Fibroblast of lung (primary cell): Measurements from ENCODE around the gene CHRM3. TPM values are rescaled to one million over a fixed set of nuclear protein-coding genes. Genes with fewer than 3 reads are reported as not detected.
"Not testable (repeated sequence)": the region's sequence is repeated elsewhere in the genome, so short reads cannot be mapped to it uniquely, and the experiment has no call there.

Experiments
- DNase-seq, 2 donors: peaks; one replicate each; pipeline versions ENCODE4 v3.0.0 to v3.0.0-alpha.2; 2010; ENCODE audit warnings: low read depth in 2 of 2
- H2AFZ ChIP-seq: 2 replicates; pipeline ENCODE4 v1.5.1; 2012; ENCODE audit warnings: low read length, control low read depth, inconsistent platforms
- H3K27ac ChIP-seq: 2 replicates; pipeline ENCODE4 v1.5.1; 2011; ENCODE audit warnings: low read length, control low read depth; ENCODE audit not compliant: insufficient read depth
- H3K27me3 ChIP-seq: 2 replicates; pipeline ENCODE4 v1.5.1; 2011; ENCODE audit warnings: mild to moderate bottlenecking, low read length; ENCODE audit not compliant: control insufficient read depth, insufficient read depth
- H3K36me3 ChIP-seq: 2 replicates; pipeline ENCODE4 v1.5.1; 2011; ENCODE audit warnings: low read length; ENCODE audit not compliant: control insufficient read depth, insufficient read depth
- H3K4me1 ChIP-seq: 2 replicates; pipeline ENCODE4 v1.5.1; 2011; ENCODE audit warnings: low read length; ENCODE audit not compliant: control insufficient read depth, insufficient read depth; ENCODE audit errors: extremely low read depth
- H3K4me2 ChIP-seq: 2 replicates; pipeline ENCODE4 v1.5.1; 2011; ENCODE audit warnings: low read length, control low read depth; ENCODE audit not compliant: insufficient read depth; ENCODE audit errors: extremely low read depth
- H3K4me3 ChIP-seq, 4 experiments: fragments of 200-600 bp in 1 of 4; sonication (generic) in 1 of 4; replicated peaks in 1 of 4; 2 replicates each; pipeline ENCODE4 v1.5.1; 2011 to 2016; ENCODE audit warnings: low read length in 4 of 4, low read depth in 3 of 4, mild to moderate bottlenecking in 3 of 4, control low read depth in 2 of 4, inconsistent platforms in 1 of 4, mixed read lengths in 1 of 4; ENCODE audit not compliant: insufficient read depth in 1 of 4; ENCODE audit errors: control extremely low read depth in 1 of 4
- H3K79me2 ChIP-seq: 2 replicates; pipeline ENCODE4 v1.5.1; 2012; ENCODE audit warnings: mild to moderate bottlenecking, low read length, inconsistent platforms; ENCODE audit not compliant: control insufficient read depth, insufficient read depth
- H3K9ac ChIP-seq: 2 replicates; pipeline ENCODE4 v1.5.1; 2011; ENCODE audit warnings: mild to moderate bottlenecking, low read length, control low read depth; ENCODE audit not compliant: insufficient read depth
- H3K9me3 ChIP-seq: 2 replicates; pipeline ENCODE4 v1.5.1; 2012; ENCODE audit warnings: low read depth, low read length; ENCODE audit not compliant: control insufficient read depth, insufficient read depth
- H4K20me1 ChIP-seq: 2 replicates; pipeline ENCODE4 v1.5.1; 2011; ENCODE audit warnings: low read length; ENCODE audit not compliant: control insufficient read depth, insufficient read depth; ENCODE audit errors: extremely low read depth
- EZH2 ChIP-seq: IDR thresholded peaks from 2 replicates; pipeline ENCODE4 v1.5.1; 2012; ENCODE audit warnings: low read length, control low read depth, mild to moderate bottlenecking; ENCODE audit errors: missing control alignments
- polyA plus RNA-seq, 2 donors: library from polyadenylated mRNA; depleted of rRNA in 1 of 2; stranded (reverse) in 1 of 2; unstranded in 1 of 2; fragments of >200 nt; gene quantifications; 2 replicates each; pipeline ENCODE4 v1.2.1, GENCODE V29; 2011 to 2012; ENCODE audit warnings: missing spikeins in 1 of 2
- total RNA-seq: library from RNA; depleted of rRNA; stranded (reverse); fragments of >200 nt; gene quantifications from 2 replicates; pipeline ENCODE4 v1.2.1, GENCODE V29; 2014
- TF ChIP-seq, protein P1 (sequence below), 2 donors: IDR thresholded peaks in 1 of 2; conservative IDR thresholded peaks in 1 of 2; 1 replicate in 1 of 2; 2 replicates in 1 of 2; pipeline ENCODE4 v1.5.1; 2011 to 2012; ENCODE audit warnings: low read length in 2 of 2, control low read depth in 1 of 2, inconsistent platforms in 1 of 2, low read depth in 1 of 2, mild to moderate bottlenecking in 1 of 2

The CHRM3 gene
- total and polyA plus RNA-seq, 2 donors (not counting 1 experiment from before 2014, with no cell fraction given): under 0.01 to 0.02 TPM

GRCh38 chr1:239363930-239364329 is 22.4 kb upstream of the CHRM3 start:
- no peak for DNase-seq
- no peak for TF ChIP-seq EZH2
- TF ChIP-seq, protein P1, sequence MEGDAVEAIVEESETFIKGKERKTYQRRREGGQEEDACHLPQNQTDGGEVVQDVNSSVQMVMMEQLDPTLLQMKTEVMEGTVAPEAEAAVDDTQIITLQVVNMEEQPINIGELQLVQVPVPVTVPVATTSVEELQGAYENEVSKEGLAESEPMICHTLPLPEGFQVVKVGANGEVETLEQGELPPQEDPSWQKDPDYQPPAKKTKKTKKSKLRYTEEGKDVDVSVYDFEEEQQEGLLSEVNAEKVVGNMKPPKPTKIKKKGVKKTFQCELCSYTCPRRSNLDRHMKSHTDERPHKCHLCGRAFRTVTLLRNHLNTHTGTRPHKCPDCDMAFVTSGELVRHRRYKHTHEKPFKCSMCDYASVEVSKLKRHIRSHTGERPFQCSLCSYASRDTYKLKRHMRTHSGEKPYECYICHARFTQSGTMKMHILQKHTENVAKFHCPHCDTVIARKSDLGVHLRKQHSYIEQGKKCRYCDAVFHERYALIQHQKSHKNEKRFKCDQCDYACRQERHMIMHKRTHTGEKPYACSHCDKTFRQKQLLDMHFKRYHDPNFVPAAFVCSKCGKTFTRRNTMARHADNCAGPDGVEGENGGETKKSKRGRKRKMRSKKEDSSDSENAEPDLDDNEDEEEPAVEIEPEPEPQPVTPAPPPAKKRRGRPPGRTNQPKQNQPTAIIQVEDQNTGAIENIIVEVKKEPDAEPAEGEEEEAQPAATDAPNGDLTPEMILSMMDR (conservative IDR thresholded peaks at IDR 0.05 in 1 of 2, IDR thresholded peaks at IDR 0.05 in 1 of 2; ENCODE audit: low read depth in 1 of 2, low read length in 2 of 2): no peak
- H3K36me3 ChIP-seq: no peaks in the 10 kb centered on the region
- H3K27me3 ChIP-seq: no peaks in the 10 kb centered on the region
- H3K4me2 ChIP-seq: no peak overlapping the region
- H3K9me3 ChIP-seq: no peaks in the 10 kb centered on the region
- no peak overlapping the region for H2AFZ ChIP-seq
- no peaks in the 10 kb centered on the region for H4K20me1 ChIP-seq
- H3K27ac ChIP-seq: no peak overlapping the region
- H3K79me2 ChIP-seq: no peaks in the 10 kb centered on the region
- no peak overlapping the region for H3K4me3 ChIP-seq
- H3K4me1 ChIP-seq: no peaks in the 10 kb centered on the region
- H3K9ac ChIP-seq: no peak overlapping the region

GRCh38 chr1:239367196-239367810 is 19.1 kb upstream of the CHRM3 start:
- TF ChIP-seq, protein P1 (conservative IDR thresholded peaks at IDR 0.05 in 1 of 2, IDR thresholded peaks at IDR 0.05 in 1 of 2; ENCODE audit: low read depth in 1 of 2, low read length in 2 of 2): no peak
- no peak for TF ChIP-seq EZH2
- Histone ChIP-seq H3K9me3 (no peaks in the 10 kb centered on the region), H3K4me2 (no peak overlapping the region), H3K36me3 (no peaks in the 10 kb centered on the region), H3K4me3 (no peak overlapping the region), H2AFZ (no peak overlapping the region), H3K9ac (no peak overlapping the region), H4K20me1 (no peaks in the 10 kb centered on the region), H3K27me3 (no peaks in the 10 kb centered on the region), H3K4me1 (no peaks in the 10 kb centered on the region), H3K79me2 (no peaks in the 10 kb centered on the region), H3K27ac (no peak overlapping the region)
- DNase-seq: no peak

GRCh38 chr1:239368436-239369109 is 17.8 kb upstream of the CHRM3 start:
- Histone ChIP-seq H3K4me1 (no peaks in the 10 kb centered on the region), H3K4me2 (no peak overlapping the region), H2AFZ (no peak overlapping the region), H3K4me3 (no peak overlapping the region), H4K20me1 (no peaks in the 10 kb centered on the region), H3K27me3 (no peaks in the 10 kb centered on the region), H3K36me3 (no peaks in the 10 kb centered on the region), H3K27ac (no peak overlapping the region), H3K79me2 (no peaks in the 10 kb centered on the region), H3K9me3 (no peaks in the 10 kb centered on the region), H3K9ac (no peak overlapping the region)
- TF ChIP-seq, protein P1 (conservative IDR thresholded peaks at IDR 0.05 in 1 of 2, IDR thresholded peaks at IDR 0.05 in 1 of 2; ENCODE audit: low read depth in 1 of 2, low read length in 2 of 2): no peak
- TF ChIP-seq EZH2: no peak
- no peak for DNase-seq

DNA sequence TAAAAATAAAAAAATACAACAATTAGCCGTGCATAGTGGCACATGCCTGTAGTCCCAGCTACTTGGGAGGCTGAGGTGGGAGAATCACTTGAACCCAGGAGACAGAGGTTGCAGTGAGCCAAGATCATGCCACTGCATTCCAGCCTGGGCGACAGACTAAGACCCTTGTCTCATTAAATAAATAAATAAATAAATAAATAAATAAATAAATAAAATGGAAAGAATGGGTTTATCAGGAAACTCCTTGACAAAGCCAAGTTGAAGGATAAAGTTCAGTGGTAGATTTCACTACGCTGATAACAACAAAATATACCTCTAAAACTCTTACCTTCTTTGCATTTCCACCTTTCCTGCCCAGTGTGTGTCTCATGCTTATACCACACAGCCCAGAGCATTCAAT is 15.5 kb upstream of the CHRM3 start:
- DNase-seq, H3K27me3 ChIP-seq, H3K4me2 ChIP-seq, H3K9ac ChIP-seq, H3K9me3 ChIP-seq, H2AFZ ChIP-seq, H3K27ac ChIP-seq, H3K4me3 ChIP-seq, H3K79me2 ChIP-seq, H4K20me1 ChIP-seq, H3K36me3 ChIP-seq, H3K4me1 ChIP-seq: not testable (repeated sequence)
